ENCODE data around the gene SPRN.

DNA sequence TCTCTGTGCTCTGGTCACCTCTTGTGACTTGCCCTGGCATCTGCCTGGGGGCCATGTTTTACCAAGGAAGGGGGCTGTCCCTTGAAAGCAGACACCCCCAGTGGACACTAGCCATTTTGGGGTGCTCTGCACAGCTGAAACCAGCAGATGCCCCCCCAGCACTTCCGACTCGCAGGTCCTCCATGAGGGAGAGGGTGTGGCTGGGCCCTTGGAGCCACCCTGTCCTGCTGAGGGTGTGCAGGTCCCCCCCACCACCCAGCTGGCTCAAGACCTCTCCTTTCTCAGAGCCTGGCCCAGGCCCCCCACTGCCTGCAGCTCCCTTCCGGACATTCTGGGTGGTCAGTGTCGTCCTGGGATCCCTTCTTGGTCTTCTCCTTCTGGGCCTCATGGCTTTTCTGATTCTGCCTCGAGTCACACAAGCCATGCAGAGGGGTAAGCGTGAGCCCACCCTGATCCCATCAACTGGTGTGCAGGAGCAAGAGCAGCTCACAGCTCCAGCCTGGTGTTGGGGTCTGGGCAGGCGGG, 41.6 kb upstream of the SPRN start:
- TF ChIP-seq POLR2A (IDR thresholded peaks at IDR 0.05; ENCODE audit: extremely low read depth, insufficient read length) = no peak
- TF ChIP-seq, protein P1, sequence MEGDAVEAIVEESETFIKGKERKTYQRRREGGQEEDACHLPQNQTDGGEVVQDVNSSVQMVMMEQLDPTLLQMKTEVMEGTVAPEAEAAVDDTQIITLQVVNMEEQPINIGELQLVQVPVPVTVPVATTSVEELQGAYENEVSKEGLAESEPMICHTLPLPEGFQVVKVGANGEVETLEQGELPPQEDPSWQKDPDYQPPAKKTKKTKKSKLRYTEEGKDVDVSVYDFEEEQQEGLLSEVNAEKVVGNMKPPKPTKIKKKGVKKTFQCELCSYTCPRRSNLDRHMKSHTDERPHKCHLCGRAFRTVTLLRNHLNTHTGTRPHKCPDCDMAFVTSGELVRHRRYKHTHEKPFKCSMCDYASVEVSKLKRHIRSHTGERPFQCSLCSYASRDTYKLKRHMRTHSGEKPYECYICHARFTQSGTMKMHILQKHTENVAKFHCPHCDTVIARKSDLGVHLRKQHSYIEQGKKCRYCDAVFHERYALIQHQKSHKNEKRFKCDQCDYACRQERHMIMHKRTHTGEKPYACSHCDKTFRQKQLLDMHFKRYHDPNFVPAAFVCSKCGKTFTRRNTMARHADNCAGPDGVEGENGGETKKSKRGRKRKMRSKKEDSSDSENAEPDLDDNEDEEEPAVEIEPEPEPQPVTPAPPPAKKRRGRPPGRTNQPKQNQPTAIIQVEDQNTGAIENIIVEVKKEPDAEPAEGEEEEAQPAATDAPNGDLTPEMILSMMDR (IDR thresholded peaks at IDR 0.05; ENCODE audit: low read depth, low read length) = no peak
- TF ChIP-seq, protein P2, sequence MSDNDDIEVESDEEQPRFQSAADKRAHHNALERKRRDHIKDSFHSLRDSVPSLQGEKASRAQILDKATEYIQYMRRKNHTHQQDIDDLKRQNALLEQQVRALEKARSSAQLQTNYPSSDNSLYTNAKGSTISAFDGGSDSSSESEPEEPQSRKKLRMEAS (IDR thresholded peaks at IDR 0.05; ENCODE audit: low read depth, low read length) = no peak
